Hematopoietic multipotent progenitor cell treated with erythropoietin and hydrocortisone succinate and interleukin-3 and kit ligand, for 15 days (in vitro differentiated cells): ENCODE data around the gene DDIT4L.
"Not testable (repeated sequence)": the region's sequence is repeated elsewhere in the genome, so short reads cannot be mapped to it uniquely, and the experiment has no call there.

Experiments
- DNase-seq: peaks from one replicate; pipeline ENCODE4 v3.0.0-alpha.2; 2015; ENCODE audit warnings: low spot score

Gene DDIT4L

GRCh38 chr4:100189820-100190642 is at the start of gene DDIT4L:
DDIT4L (minus strand) TSS chr4:100190468; CDS start chr4:100189983, 485 bp downstream.
- DNase-seq = no peak

- DNase-seq = no peak
Observed at GRCh38 chr4:100240008-100240407, 49.7 kb upstream of the DDIT4L start.

- no peak for DNase-seq
Observed at GRCh38 chr4:100224721-100225120, 34.5 kb upstream of the DDIT4L start.

- DNase-seq = no peak
Observed at GRCh38 chr4:100224160-100224559, 33.9 kb upstream of the DDIT4L start.

- DNase-seq = no peak
Observed at GRCh38 chr4:100208964-100209363, 18.7 kb upstream of the DDIT4L start.

- DNase-seq = no peak
Observed at GRCh38 chr4:100208459-100208858, 18.2 kb upstream of the DDIT4L start.

- no peak for DNase-seq
Observed at GRCh38 chr4:100206850-100207249, 16.6 kb upstream of the DDIT4L start.

GRCh38 chr4:100198061-100198460 is 7.8 kb upstream of the DDIT4L start:
- no peak for DNase-seq

- DNase-seq = not testable (repeated sequence)
Observed at GRCh38 chr4:100196388-100197071, 6.3 kb upstream of the DDIT4L start.

GRCh38 chr4:100190643-100191600 is 654 bp upstream of the DDIT4L start:
- no peak for DNase-seq

- no peak for DNase-seq
Observed at GRCh38 chr4:100188829-100189228, 1.4 kb downstream of the DDIT4L start.

GRCh38 chr4:100187781-100188180 is 2.5 kb downstream of the DDIT4L start:
- DNase-seq = no peak

GRCh38 chr4:100184787-100185186 is 5.5 kb downstream of the DDIT4L start:
- DNase-seq = no peak

GRCh38 chr4:100177855-100178254 is 12.4 kb downstream of the DDIT4L start:
- DNase-seq = no peak

GRCh38 chr4:100177126-100177525 is 13.1 kb downstream of the DDIT4L start:
- DNase-seq = no peak

- DNase-seq = no peak
Observed at GRCh38 chr4:100175858-100176257, 14.4 kb downstream of the DDIT4L start.

GRCh38 chr4:100174985-100175383 is 15.3 kb downstream of the DDIT4L start:
- DNase-seq = no peak

- no peak for DNase-seq
Observed at GRCh38 chr4:100170986-100171385, 19.3 kb downstream of the DDIT4L start.

GRCh38 chr4:100169491-100170485 is 20.5 kb downstream of the DDIT4L start:
- DNase-seq = no peak

- DNase-seq = no peak
Observed at GRCh38 chr4:100168521-100168920, 21.7 kb downstream of the DDIT4L start.
